ENCODE data around the gene SPATA32.
"Not testable (repeated sequence)": the region's sequence is repeated elsewhere in the genome, so short reads cannot be mapped to it uniquely, and the experiment has no call there.

Gene SPATA32

GRCh38 chr17:45261577-45262515, at the start of gene SPATA32:
Gene SPATA32 (minus strand): TSS chr17:45262094. CDS start chr17:45262016, 78 bp downstream.
- DNase-seq (ENCODE audit: low read depth in 3 of 3, low spot score in 1 of 3), result peak; percentile 30 to 50 (median 32)

DNA sequence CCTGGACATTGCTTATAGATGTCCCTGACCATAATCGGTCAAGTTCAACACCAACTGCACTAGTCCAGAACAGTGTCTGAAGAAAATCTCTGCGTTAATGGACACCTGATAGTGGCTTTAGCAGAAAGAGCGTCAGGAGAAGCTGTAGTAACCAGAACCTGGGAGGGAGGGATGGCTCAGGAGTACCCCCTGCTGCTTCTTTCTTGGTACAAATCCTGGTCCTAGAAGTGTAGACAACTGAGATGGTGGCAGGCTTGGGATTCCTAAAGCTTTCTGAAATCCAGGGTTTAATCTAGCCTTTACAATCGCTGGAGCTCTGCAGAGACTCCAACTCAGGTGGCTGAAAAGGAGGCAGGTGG, 49.5 kb upstream of the SPATA32 start:
- no peak for DNase-seq (ENCODE audit: low read depth in 3 of 3, low spot score in 1 of 3)

GRCh38 chr17:45310380-45311324, 48.8 kb upstream of the SPATA32 start:
- DNase-seq (ENCODE audit: low read depth in 3 of 3, low spot score in 1 of 3), result no peak

DNA sequence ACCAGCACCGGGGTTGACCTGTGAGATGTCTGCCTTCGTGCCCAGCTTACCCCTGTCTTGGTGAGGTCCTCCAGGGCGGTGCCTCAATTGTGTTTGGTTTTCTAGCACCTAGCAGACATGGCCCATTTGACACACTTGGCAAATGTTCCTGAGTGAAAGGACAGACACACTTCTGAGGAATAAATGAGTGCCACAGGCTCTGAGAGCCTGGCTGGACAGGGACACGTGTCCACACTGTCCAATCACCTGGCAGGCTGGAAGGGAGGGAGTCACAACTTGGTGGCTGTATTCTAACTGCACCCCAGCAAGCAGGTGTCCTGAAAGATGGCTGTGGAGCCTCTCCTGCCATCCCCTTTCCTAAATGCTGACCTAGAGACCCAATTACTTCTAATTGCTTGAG, 47.5 kb upstream of the SPATA32 start:
- no peak for DNase-seq (ENCODE audit: low read depth in 3 of 3, low spot score in 1 of 3)

DNA sequence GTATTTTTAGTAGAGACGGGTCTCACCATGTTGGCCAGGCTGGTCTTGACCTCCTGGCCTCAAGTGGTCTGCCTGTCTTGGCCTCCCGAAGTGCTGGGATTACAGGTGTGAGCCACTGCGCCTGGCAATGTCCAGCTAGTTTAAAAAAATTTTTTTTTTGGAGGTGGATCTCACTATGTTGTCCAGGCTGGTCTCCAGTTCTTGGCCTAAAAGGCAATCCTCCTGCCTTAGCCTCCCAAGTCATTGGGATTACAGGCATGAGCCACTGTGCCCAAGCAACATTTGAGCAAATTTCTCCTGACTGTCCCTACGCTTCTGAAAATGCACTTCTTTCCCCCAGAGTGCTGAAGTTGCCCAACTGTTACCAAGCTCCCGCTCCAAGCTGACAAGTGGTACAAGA, 46.9 kb upstream of the SPATA32 start:
- DNase-seq (ENCODE audit: low read depth in 3 of 3, low spot score in 1 of 3), result no peak

GRCh38 chr17:45308016-45308365, 46.1 kb upstream of the SPATA32 start:
- DNase-seq (ENCODE audit: low read depth in 3 of 3, low spot score in 1 of 3), result no peak

DNA sequence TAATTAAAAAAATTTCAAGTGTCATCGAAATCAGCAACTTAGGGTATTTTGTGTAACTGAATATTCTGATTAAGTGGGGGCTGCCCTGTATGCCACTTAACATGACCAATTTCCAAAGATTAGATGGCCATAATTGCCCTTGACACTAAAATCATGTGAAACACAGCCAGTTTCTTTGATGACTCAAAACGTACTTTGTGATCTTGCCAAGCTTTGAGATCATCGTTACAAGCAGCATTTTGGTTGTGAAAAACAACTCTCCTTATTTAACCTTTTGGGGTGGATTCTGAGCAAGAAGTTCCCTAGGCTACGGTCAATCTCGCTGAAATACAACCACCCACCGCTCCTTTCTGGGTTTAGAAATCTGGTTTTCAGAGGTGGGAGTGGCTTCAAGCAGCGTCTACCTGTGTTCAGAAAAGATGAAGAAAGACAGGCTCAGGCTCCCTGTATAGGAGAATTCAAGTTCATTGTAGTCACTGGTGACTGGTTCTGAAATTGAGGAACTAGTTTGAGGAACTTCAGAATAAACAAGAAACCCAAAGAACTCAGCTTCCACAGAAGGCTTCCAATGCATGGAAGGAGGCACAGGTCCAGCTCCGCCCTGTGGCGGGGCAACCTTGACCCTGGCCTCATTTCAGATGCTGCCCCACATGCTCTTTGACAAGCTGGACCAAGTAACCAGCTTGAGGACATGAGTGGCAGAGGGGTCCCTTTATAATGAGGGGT, 45.6 kb upstream of the SPATA32 start:
- no peak for DNase-seq (ENCODE audit: low read depth in 3 of 3, low spot score in 1 of 3)

GRCh38 chr17:45306623-45307022, 44.7 kb upstream of the SPATA32 start:
- DNase-seq (ENCODE audit: low read depth in 3 of 3, low spot score in 1 of 3), result no peak

DNA sequence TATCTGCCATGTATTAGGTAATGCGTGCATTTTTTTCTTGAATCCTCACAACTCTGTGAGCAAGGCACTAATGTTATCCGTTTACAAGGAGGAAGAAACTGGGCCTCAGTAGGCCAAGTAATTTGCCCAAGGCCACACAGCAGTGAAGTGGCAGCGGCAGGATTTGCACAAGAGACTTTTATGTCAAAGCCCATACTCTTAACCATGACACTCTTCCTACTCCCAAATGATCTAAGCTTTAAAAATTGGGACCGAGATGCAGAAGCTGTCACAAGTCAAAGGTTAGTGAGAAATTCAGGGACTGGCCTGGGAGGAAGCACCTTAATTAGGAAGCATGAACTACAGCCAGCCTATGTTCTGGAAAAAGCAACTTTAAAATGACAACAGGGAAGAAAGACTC, 44.2 kb upstream of the SPATA32 start:
- DNase-seq (ENCODE audit: low read depth in 3 of 3, low spot score in 1 of 3), result no peak

GRCh38 chr17:45305530-45306087, 43.7 kb upstream of the SPATA32 start:
- no peak for DNase-seq (ENCODE audit: low read depth in 3 of 3, low spot score in 1 of 3)

- DNase-seq (ENCODE audit: low read depth in 3 of 3, low spot score in 1 of 3), result no peak
Observed at GRCh38 chr17:45302649-45303173, 40.8 kb upstream of the SPATA32 start.

DNA sequence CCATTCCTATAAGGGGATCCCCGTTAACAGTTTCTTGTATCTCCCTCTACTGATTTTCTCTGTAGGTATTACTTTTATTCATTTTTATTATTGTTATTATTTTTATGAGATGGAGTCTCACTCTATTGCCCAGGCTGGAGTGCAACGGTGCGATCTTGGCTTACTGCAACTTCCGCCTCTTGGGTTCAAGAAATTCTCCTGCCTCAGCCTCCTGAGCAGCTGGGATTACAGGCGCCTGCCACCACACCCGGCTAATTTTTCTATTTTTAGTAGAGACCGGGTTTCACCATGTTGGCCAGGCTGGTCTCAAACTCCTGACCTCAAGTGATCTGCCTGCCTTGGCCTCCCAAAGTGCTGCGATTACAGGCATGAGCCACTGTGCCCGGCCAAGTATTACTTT, 40.3 kb upstream of the SPATA32 start:
- not testable (repeated sequence) for DNase-seq (ENCODE audit: low read depth in 3 of 3, low spot score in 1 of 3)

- no peak for DNase-seq (ENCODE audit: low read depth in 3 of 3, low spot score in 1 of 3)
Observed at GRCh38 chr17:45301674-45302073, 39.8 kb upstream of the SPATA32 start.

- no peak for DNase-seq (ENCODE audit: low read depth in 3 of 3, low spot score in 1 of 3)
Observed at GRCh38 chr17:45300060-45300751, 38.3 kb upstream of the SPATA32 start.

GRCh38 chr17:45299361-45299760, 37.5 kb upstream of the SPATA32 start:
- no peak for DNase-seq (ENCODE audit: low read depth in 3 of 3, low spot score in 1 of 3)

DNA sequence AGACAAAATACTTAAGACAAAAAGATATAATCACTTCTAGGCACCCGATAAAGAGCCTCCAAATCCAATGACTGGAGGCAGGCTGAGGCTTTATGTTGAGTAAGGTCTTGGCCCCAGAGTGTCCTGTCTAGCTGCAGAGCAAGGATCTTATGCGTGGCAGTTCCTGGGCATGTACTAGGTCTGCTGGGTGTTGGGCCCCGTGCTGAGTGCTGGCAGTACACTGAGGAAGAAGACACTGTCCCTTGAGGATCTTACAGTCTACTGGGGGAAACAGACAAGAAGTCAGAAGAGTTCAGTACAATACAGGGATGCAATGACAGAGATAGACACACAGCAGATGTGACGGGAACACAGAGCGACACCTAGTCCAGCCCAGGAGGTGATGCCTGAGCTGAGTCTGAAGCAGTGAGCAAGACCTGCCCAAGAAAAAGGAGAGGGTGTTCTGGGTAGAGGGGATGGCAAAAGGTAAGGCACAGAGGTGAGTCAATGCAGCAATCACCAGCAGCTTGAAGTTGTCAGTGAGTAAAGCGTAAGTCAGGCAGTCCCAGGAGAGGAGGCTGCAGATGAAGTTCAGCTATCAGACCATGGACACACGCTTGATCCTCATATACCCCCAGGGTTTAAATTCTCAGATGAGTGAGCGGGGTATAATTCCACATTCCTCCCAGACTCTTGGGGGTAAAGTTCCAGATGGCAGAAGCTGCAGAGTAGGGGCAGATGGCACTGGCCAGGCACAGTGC, 36.8 kb upstream of the SPATA32 start:
- DNase-seq (ENCODE audit: low read depth in 3 of 3, low spot score in 1 of 3), result no peak

DNA sequence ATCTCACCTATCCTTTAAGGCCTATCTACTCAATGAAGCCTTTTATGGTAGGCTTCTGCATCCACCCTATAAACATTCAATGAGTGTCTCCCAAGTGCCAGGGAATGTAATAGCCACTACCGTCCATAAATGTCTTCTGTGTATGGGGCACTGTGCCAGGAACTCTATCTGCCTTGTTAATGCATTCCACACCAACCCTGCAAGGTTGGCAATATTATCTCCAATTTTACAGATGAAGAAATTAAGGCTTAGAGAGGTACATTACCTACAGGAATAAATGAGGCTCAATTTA, 34.9 kb upstream of the SPATA32 start:
- no peak for DNase-seq (ENCODE audit: low read depth in 3 of 3, low spot score in 1 of 3)

DNA sequence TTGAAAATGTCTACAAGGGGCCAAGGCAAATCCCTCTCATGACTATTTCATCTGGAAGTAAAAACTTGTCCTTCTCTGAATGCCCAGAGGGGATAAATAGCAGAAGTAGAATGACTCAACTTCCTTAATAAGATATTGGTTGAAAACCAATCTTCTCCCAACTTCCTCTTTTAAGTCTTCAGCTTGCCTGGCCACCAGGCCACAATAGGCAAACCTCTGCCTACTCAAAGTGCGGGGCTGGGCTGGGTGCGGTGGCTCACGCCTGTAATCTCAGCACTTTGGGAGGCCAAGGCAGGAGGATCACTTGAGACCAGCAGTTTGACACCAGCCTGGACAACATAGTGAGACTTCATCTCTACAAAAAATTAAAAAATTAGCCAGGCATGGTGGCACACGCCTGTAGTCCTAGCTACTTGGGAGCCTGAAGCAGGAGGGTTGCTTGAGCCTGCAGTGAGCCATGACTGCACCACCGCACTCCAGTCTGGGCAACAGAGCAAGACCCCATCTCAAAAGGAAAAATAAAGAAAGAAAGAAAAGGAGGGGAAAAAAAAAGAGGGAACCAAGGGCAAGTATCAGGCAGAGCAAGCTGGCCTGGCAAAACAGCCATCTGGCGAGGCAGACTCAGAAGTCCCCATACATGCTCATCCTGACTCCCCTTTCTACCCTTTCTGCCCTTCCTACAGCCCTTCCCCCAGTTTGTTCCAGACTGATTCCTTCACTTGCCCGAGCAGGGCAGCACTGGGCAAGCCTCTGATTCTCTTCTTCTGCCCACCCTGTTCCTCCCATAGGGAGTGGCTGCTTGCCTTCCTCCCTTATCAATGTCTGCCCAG, 34.3 kb upstream of the SPATA32 start:
- DNase-seq (ENCODE audit: low read depth in 3 of 3, low spot score in 1 of 3), result no peak

DNA sequence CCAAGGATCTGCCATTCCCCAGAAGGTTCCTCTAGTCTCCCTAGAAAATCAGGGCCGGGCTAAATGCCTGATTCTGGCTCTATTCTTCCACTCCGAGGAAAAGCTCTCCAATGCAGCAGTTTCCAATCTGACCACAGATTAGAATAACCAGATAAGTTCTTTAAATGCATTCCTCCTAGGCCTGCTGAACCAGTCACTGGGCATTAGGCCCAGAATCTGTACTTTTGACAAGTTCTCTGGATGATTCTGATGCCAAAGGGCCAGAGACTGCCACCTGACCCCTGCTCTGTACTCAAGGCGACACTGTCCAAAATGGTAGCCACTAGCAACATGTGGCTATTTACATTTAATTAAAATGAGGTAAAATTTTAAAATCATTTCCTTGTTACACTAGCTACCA, 32.6 kb upstream of the SPATA32 start:
- no peak for DNase-seq (ENCODE audit: low read depth in 3 of 3, low spot score in 1 of 3)
